ENCODE measurements around the gene MAB21L2. TPM values are rescaled to one million over a fixed set of nuclear protein-coding genes. Genes with fewer than 3 reads are reported as not detected.

Gene MAB21L2
- polyA plus RNA-seq, 1 of the 3 experiments (the other 2 are of a cell fraction), result 0.92 TPM

DNA sequence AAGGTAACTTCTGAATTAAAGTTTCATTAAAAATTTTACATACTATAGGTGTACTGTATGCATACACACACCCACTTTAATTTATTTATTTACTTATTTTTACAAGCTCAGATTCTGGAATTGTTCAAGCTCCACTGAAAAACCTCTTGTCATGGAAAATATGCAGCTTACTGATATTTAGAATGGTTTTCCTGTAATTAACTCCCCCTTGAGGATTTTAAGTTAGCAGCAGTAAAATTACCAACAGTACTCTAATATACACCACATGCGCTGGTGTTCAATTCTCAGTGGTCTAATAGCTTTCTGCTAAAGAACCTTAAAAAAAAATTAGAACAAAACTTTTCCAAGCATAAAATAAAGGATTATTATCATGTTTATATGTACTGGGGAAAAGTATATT is 12.0 kb downstream of the MAB21L2 start:
- no peak overlapping the region for H3K9ac ChIP-seq
- TF ChIP-seq RXRA (IDR thresholded peaks at IDR 0.05; ENCODE audit: borderline replicate concordance, low read depth) (no peak), RAD21 (IDR thresholded peaks at IDR 0.05; ENCODE audit: low read length) (peak; percentile 42)
- TF ChIP-seq, protein P1, sequence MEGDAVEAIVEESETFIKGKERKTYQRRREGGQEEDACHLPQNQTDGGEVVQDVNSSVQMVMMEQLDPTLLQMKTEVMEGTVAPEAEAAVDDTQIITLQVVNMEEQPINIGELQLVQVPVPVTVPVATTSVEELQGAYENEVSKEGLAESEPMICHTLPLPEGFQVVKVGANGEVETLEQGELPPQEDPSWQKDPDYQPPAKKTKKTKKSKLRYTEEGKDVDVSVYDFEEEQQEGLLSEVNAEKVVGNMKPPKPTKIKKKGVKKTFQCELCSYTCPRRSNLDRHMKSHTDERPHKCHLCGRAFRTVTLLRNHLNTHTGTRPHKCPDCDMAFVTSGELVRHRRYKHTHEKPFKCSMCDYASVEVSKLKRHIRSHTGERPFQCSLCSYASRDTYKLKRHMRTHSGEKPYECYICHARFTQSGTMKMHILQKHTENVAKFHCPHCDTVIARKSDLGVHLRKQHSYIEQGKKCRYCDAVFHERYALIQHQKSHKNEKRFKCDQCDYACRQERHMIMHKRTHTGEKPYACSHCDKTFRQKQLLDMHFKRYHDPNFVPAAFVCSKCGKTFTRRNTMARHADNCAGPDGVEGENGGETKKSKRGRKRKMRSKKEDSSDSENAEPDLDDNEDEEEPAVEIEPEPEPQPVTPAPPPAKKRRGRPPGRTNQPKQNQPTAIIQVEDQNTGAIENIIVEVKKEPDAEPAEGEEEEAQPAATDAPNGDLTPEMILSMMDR (IDR thresholded peaks at IDR 0.05), result peak; percentile 58
- H2AFZ ChIP-seq (ENCODE audit: low read depth), result no peak overlapping the region
- no peaks in the 10 kb centered on the region for H3K36me3 ChIP-seq (replicated peaks in 1 of 2; ENCODE audit: control insufficient read depth in 1 of 2, insufficient read depth in 2 of 2, low read length in 1 of 2)
- no peaks in the 10 kb centered on the region for H3K27me3 ChIP-seq (ENCODE audit: insufficient read depth)
- DNase-seq, result no peak
- H3K4me1 ChIP-seq (ENCODE audit: control insufficient read depth in 1 of 2, insufficient read depth in 2 of 2, low read depth in 1 of 2, low read length in 1 of 2), result peaks cover 0 to 11% of the 10 kb centered on the region in 2 experiments; a peak in 3 of 4 replicates
- POLR2A ChIA-PET, result no interaction called here
- CTCF ChIA-PET, result interaction anchor here (0.5 to 1.5 kb wide), 13 partner anchors 12 to 310 kb away, joined by 3 to 4 read pairs (median 3); no protein-coding TSS in a partner anchor
- H3K79me2 ChIP-seq (ENCODE audit: insufficient read depth), result no peaks in the 10 kb centered on the region
- no peaks in the 10 kb centered on the region for H3K9me2 ChIP-seq
- H3F3A ChIP-seq (replicated peaks; ENCODE audit: insufficient read depth), result no peaks in the 10 kb centered on the region
- H3K4me2 ChIP-seq, result no peak overlapping the region
- H4K20me1 ChIP-seq (ENCODE audit: insufficient read depth), result no peaks in the 10 kb centered on the region
- H3K9me3 ChIP-seq, result no peaks in the 10 kb centered on the region
- H3K4me3 ChIP-seq (ENCODE audit: low read depth in 2 of 2, low read length in 1 of 2), result no peak overlapping the region
- whole genome bisulfite sequencing (ENCODE audit: low lambda C conversion rate), result 96% methylated on average over 1 of the region's 1 CpG
- H3K27ac ChIP-seq (ENCODE audit: low read depth in 2 of 2, low read length in 1 of 2), result no peak overlapping the region

DNA sequence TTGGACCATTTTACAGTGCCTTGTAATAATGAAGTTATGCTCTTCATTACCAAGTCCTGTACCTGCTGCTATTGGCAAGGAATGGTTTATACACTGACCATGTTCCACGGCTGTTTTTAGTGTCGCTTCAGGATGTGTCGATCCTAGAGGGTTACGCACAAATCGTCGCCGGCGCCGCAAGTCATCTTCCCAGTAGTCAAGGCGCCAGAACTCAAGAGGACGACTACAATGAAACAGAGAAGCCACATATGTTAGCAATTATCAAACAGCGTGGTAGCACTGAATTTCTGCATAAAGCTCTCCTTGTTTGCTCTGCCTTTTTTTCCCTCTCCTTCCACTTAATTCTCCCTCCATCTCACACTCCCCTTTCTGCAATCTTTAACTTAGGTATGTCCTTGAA is 17.0 kb downstream of the MAB21L2 start:
- H3K4me1 ChIP-seq (ENCODE audit: control insufficient read depth in 1 of 2, insufficient read depth in 2 of 2, low read depth in 1 of 2, low read length in 1 of 2), result peaks cover 0 to 9% of the 10 kb centered on the region in 2 experiments; a peak in 3 of 4 replicates
- no peaks in the 10 kb centered on the region for H3K36me3 ChIP-seq (replicated peaks in 1 of 2; ENCODE audit: control insufficient read depth in 1 of 2, insufficient read depth in 2 of 2, low read length in 1 of 2)
- no peak overlapping the region for H3K27ac ChIP-seq (ENCODE audit: low read depth in 2 of 2, low read length in 1 of 2)
- no peak overlapping the region for H3K9ac ChIP-seq
- no peak overlapping the region for H2AFZ ChIP-seq (ENCODE audit: low read depth)
- 82% methylated on average over 12 of the region's 12 CpGs for WGBS (ENCODE audit: low lambda C conversion rate)
- no peaks in the 10 kb centered on the region; the same call in 1 of the 2 replicates for H3K9me2 ChIP-seq
- CTCF ChIA-PET, result interaction anchor here (0.6 to 0.8 kb wide), 2 partner anchors 17 to 18 kb away, joined by 3 read pairs; partner anchors contain the start of gene MAB21L2
- no peak overlapping the region for H3K4me3 ChIP-seq (ENCODE audit: low read depth in 2 of 2, low read length in 1 of 2)
- H3K79me2 ChIP-seq (ENCODE audit: insufficient read depth), result no peaks in the 10 kb centered on the region
- no peaks in the 10 kb centered on the region for H3F3A ChIP-seq (replicated peaks; ENCODE audit: insufficient read depth)
- no peaks in the 10 kb centered on the region for H3K9me3 ChIP-seq
- no peak for TF ChIP-seq YY1 (IDR thresholded peaks at IDR 0.05; ENCODE audit: low read depth)
- TF ChIP-seq, protein P1 (IDR thresholded peaks at IDR 0.05), result no peak
- no peak for TF ChIP-seq JUND (IDR thresholded peaks at IDR 0.05)
- TF ChIP-seq, protein P2, sequence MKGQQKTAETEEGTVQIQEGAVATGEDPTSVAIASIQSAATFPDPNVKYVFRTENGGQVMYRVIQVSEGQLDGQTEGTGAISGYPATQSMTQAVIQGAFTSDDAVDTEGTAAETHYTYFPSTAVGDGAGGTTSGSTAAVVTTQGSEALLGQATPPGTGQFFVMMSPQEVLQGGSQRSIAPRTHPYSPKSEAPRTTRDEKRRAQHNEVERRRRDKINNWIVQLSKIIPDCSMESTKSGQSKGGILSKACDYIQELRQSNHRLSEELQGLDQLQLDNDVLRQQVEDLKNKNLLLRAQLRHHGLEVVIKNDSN (IDR thresholded peaks at IDR 0.05; ENCODE audit: borderline replicate concordance, low read depth), result no peak
- no peak for TF ChIP-seq MEF2A (IDR thresholded peaks at IDR 0.05; ENCODE audit: borderline replicate concordance, low read depth)
- no peak for TF ChIP-seq RFX5 (IDR thresholded peaks at IDR 0.05; ENCODE audit: low read length)
- no peak for TF ChIP-seq TCF12 (IDR thresholded peaks at IDR 0.05)
- TF ChIP-seq, protein P3, sequence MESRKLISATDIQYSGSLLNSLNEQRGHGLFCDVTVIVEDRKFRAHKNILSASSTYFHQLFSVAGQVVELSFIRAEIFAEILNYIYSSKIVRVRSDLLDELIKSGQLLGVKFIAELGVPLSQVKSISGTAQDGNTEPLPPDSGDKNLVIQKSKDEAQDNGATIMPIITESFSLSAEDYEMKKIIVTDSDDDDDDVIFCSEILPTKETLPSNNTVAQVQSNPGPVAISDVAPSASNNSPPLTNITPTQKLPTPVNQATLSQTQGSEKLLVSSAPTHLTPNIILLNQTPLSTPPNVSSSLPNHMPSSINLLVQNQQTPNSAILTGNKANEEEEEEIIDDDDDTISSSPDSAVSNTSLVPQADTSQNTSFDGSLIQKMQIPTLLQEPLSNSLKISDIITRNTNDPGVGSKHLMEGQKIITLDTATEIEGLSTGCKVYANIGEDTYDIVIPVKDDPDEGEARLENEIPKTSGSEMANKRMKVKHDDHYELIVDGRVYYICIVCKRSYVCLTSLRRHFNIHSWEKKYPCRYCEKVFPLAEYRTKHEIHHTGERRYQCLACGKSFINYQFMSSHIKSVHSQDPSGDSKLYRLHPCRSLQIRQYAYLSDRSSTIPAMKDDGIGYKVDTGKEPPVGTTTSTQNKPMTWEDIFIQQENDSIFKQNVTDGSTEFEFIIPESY (IDR thresholded peaks at IDR 0.05; ENCODE audit: borderline replicate concordance, low read depth), result no peak
- TF ChIP-seq, protein P4, sequence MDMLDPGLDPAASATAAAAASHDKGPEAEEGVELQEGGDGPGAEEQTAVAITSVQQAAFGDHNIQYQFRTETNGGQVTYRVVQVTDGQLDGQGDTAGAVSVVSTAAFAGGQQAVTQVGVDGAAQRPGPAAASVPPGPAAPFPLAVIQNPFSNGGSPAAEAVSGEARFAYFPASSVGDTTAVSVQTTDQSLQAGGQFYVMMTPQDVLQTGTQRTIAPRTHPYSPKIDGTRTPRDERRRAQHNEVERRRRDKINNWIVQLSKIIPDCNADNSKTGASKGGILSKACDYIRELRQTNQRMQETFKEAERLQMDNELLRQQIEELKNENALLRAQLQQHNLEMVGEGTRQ (IDR thresholded peaks at IDR 0.05; ENCODE audit: borderline replicate concordance, low read depth, low read length), result no peak
- TF ChIP-seq SIN3A (IDR thresholded peaks at IDR 0.05; ENCODE audit: borderline replicate concordance, low read depth, low read length), result no peak
- TF ChIP-seq TAF1 (IDR thresholded peaks at IDR 0.05; ENCODE audit: borderline replicate concordance, low read depth, low read length), result no peak
- TF ChIP-seq CHD2 (IDR thresholded peaks at IDR 0.05; ENCODE audit: low read length, partially characterized antibody), result no peak
- no peak for TF ChIP-seq NFIC (IDR thresholded peaks at IDR 0.05; ENCODE audit: borderline replicate concordance)
- no peak for TF ChIP-seq EP300 (IDR thresholded peaks at IDR 0.05; ENCODE audit: borderline replicate concordance in 1 of 2, low read depth in 1 of 2, low read length in 1 of 2)
- TF ChIP-seq GABPA (IDR thresholded peaks at IDR 0.05; ENCODE audit: low read depth), result no peak
- no peak for TF ChIP-seq RAD21 (IDR thresholded peaks at IDR 0.05; ENCODE audit: low read length)
- no peak for TF ChIP-seq FOXJ3 (CRISPR knock-in tag; IDR thresholded peaks at IDR 0.05)
- DNase-seq, result no peak
- no peak overlapping the region for H3K4me2 ChIP-seq
- H4K20me1 ChIP-seq (ENCODE audit: insufficient read depth), result no peaks in the 10 kb centered on the region
- POLR2A ChIA-PET, result no interaction called here
- no peaks in the 10 kb centered on the region for H3K27me3 ChIP-seq (ENCODE audit: insufficient read depth)

Measured in SK-N-SH (cell line).